SK-N-SH (cell line): Measurements from ENCODE around the gene CCND1. TPM values are rescaled to one million over a fixed set of nuclear protein-coding genes. Genes with fewer than 3 reads are reported as not detected.
"Not testable (repeated sequence)": the region's sequence is repeated elsewhere in the genome, so short reads cannot be mapped to it uniquely, and the experiment has no call there.

Experiments
- CTCF ChIA-PET: fragments of 300-600, 350-600 bp; formaldehyde crosslinking; extraction: SDS; loops from one replicate; lab custom pipeline; 2021; lab: Yijun Ruan, JAX
- POLR2A ChIA-PET: fragments of 350-600 bp; sonication (Branson Sonifier 250); formaldehyde crosslinking; extraction: SDS; loops from one replicate; lab custom pipeline; 2020; ENCODE audit warnings: antibody characterized with exemption, inconsistent platforms; lab: Yijun Ruan, JAX
- DNase-seq: peaks from one replicate; pipeline ENCODE4 v3.0.0; 2012
- H2AFZ ChIP-seq: fragments of 200-600 bp; sonication (generic); 2 replicates; pipeline ENCODE4 v1.8.1; 2016; ENCODE audit warnings: antibody characterized with exemption, mild to moderate bottlenecking, low read depth
- H3F3A ChIP-seq: fragments of 200-600 bp; sonication (generic); replicated peaks from 2 replicates; pipeline ENCODE3; 2016; ENCODE audit warnings: antibody characterized with exemption, mild to moderate bottlenecking; ENCODE audit not compliant: insufficient read depth
- H3K27ac ChIP-seq, 2 experiments: fragments of 200-500 bp in 1 of 2; fragments of 200-600 bp in 1 of 2; sonication (Bioruptor generic) in 1 of 2; sonication (generic), shearing (Covaris generic) in 1 of 2; 2 replicates each; pipeline versions ENCODE4 v1.5.1 to v1.6.1; 2014 to 2016; ENCODE audit warnings: low read depth in 2 of 2, inconsistent platforms in 1 of 2, low read length in 1 of 2, mild to moderate bottlenecking in 1 of 2, mixed read lengths in 1 of 2
- H3K27me3 ChIP-seq: fragments of 200-600 bp; sonication (generic), shearing (Covaris generic); 2 replicates; pipeline ENCODE4 v1.6.1; 2016; ENCODE audit warnings: mixed run types; ENCODE audit not compliant: insufficient read depth
- H3K36me3 ChIP-seq, 2 experiments: fragments of 200-500 bp in 1 of 2; fragments of 200-600 bp in 1 of 2; sonication (Bioruptor generic) in 1 of 2; sonication (generic) in 1 of 2; replicated peaks in 1 of 2; 2 replicates each; pipeline versions ENCODE3 to v1.5.1; 2014 to 2016; ENCODE audit warnings: low read length in 1 of 2, mild to moderate bottlenecking in 1 of 2; ENCODE audit not compliant: insufficient read depth in 2 of 2, control insufficient read depth in 1 of 2
- H3K4me1 ChIP-seq, 2 experiments: fragments of 200-500 bp in 1 of 2; fragments of 200-600 bp in 1 of 2; sonication (Bioruptor generic) in 1 of 2; sonication (generic), shearing (Covaris generic) in 1 of 2; 2 replicates each; pipeline versions ENCODE4 v1.5.1 to v1.6.1; 2014 to 2016; ENCODE audit warnings: low read depth in 1 of 2, low read length in 1 of 2, mixed run types in 1 of 2; ENCODE audit not compliant: insufficient read depth in 2 of 2, control insufficient read depth in 1 of 2
- H3K4me2 ChIP-seq: fragments of 200-600 bp; sonication (generic), shearing (Covaris generic); 2 replicates; pipeline ENCODE4 v1.6.1; 2017; ENCODE audit warnings: mixed run types
- H3K4me3 ChIP-seq, 2 experiments: fragments of 200-500 bp in 1 of 2; fragments of 200-600 bp in 1 of 2; sonication (Bioruptor generic) in 1 of 2; sonication (generic), shearing (Covaris generic) in 1 of 2; 2 replicates each; pipeline versions ENCODE4 v1.5.1 to v1.8.1; 2014 to 2016; ENCODE audit warnings: low read depth in 2 of 2, inconsistent platforms in 1 of 2, low read length in 1 of 2, mild to moderate bottlenecking in 1 of 2, mixed read lengths in 1 of 2, moderate library complexity in 1 of 2
- H3K79me2 ChIP-seq: fragments of 200-600 bp; sonication (generic); 2 replicates; pipeline ENCODE4 v1.8.1; 2017; ENCODE audit warnings: mild to moderate bottlenecking; ENCODE audit not compliant: insufficient read depth
- H3K9ac ChIP-seq: fragments of 200-600 bp; sonication (generic); 2 replicates; pipeline ENCODE4 v1.6.1; 2017; ENCODE audit warnings: mixed run types
- H3K9me2 ChIP-seq: fragments of 200-600 bp; sonication (generic); 2 replicates; pipeline ENCODE4 v1.6.1; 2017; ENCODE audit warnings: mixed run types
- H3K9me3 ChIP-seq: fragments of 200-600 bp; sonication (generic); 2 replicates; pipeline ENCODE4 v1.6.1; 2017; ENCODE audit warnings: mixed run types, mild to moderate bottlenecking, moderate library complexity
- H4K20me1 ChIP-seq: fragments of 200-600 bp; sonication (generic); 2 replicates; pipeline ENCODE4 v1.6.1; 2017; ENCODE audit warnings: mild to moderate bottlenecking, mixed run types; ENCODE audit not compliant: insufficient read depth
- EP300 ChIP-seq, 2 experiments: IDR thresholded peaks; 2 replicates each; pipeline versions ENCODE4 v1.4.0 to v1.6.1; 2012; ENCODE audit warnings: borderline replicate concordance in 1 of 2, low read depth in 1 of 2, low read length in 1 of 2
- FOSL2 ChIP-seq: IDR thresholded peaks from 2 replicates; pipeline ENCODE4 v1.4.0; 2012; ENCODE audit warnings: low read depth, mild to moderate bottlenecking, moderate library complexity, borderline replicate concordance
- FOXM1 ChIP-seq: IDR thresholded peaks from 2 replicates; pipeline ENCODE4 v1.4.0; 2012; ENCODE audit warnings: low read depth, mild to moderate bottlenecking
- GATA2 ChIP-seq: sonication (generic); formaldehyde crosslinking; IDR thresholded peaks from 2 replicates; pipeline ENCODE4 v1.5.0; 2020; ENCODE audit warnings: mild to moderate bottlenecking, missing genetic modification reagents
- JUND ChIP-seq: IDR thresholded peaks from 2 replicates; pipeline ENCODE4 v1.4.0; 2012
- MEF2A ChIP-seq: IDR thresholded peaks from 2 replicates; pipeline ENCODE4 v1.4.0; 2012; ENCODE audit warnings: low read depth, borderline replicate concordance
- MXI1 ChIP-seq: IDR thresholded peaks from 2 replicates; pipeline ENCODE4 v1.6.1; 2012; ENCODE audit warnings: mild to moderate bottlenecking, low read depth, low read length, improper control_type of control experiment
- NFIC ChIP-seq: IDR thresholded peaks from 2 replicates; pipeline ENCODE4 v1.4.0; 2012; ENCODE audit warnings: borderline replicate concordance
- NRF1 ChIP-seq: IDR thresholded peaks from 2 replicates; pipeline ENCODE4 v1.6.1; 2012; ENCODE audit warnings: low read depth, mild to moderate bottlenecking, low read length
- RAD21 ChIP-seq: IDR thresholded peaks from 2 replicates; pipeline ENCODE4 v1.6.1; 2012; ENCODE audit warnings: mild to moderate bottlenecking, low read length
- SMC3 ChIP-seq: IDR thresholded peaks from 2 replicates; pipeline ENCODE4 v1.6.1; 2012; ENCODE audit warnings: low read depth, low read length, improper control_type of control experiment
- TEAD4 ChIP-seq: IDR thresholded peaks from 2 replicates; pipeline ENCODE4 v1.4.0; 2012; ENCODE audit warnings: mild to moderate bottlenecking, borderline replicate concordance; ENCODE audit not compliant: insufficient read depth
- YY1 ChIP-seq: IDR thresholded peaks from 2 replicates; pipeline ENCODE4 v1.4.0; 2012; ENCODE audit warnings: low read depth, mild to moderate bottlenecking
- WGBS: methylation state at CpG from one replicate; pipeline ENCODE4 v1.1.6; 2017; ENCODE audit warnings: low lambda C conversion rate; 5-methylcytosine and 5-hydroxymethylcytosine counted together
- polyA plus RNA-seq, 3 experiments: library from polyadenylated mRNA; depleted of rRNA; stranded (reverse); fragments of >200 nt; gene quantifications; 2 replicates each; pipeline ENCODE4 v1.2.3, GENCODE V29; 2012
- TF ChIP-seq, protein P1 (sequence below): IDR thresholded peaks from 2 replicates; pipeline ENCODE4 v1.4.0; 2012; ENCODE audit warnings: low read depth, borderline replicate concordance
- TF ChIP-seq, protein P2 (sequence below): IDR thresholded peaks from 2 replicates; pipeline ENCODE4 v1.4.0; 2012; ENCODE audit warnings: low read depth
- TF ChIP-seq, protein P3 (sequence below): fragments of 150-350 bp; IDR thresholded peaks from 2 replicates; pipeline ENCODE4 v1.6.1; 2017; ENCODE audit warnings: antibody characterized with exemption, low read length, low read depth, borderline replicate concordance
- TF ChIP-seq, protein P4 (sequence below): IDR thresholded peaks from 2 replicates; pipeline ENCODE4 v1.6.1; 2012; ENCODE audit warnings: mild to moderate bottlenecking, low read depth, low read length, moderate library complexity
- TF ChIP-seq, protein P5 (sequence below): IDR thresholded peaks from 2 replicates; pipeline ENCODE4 v1.4.0; 2012; ENCODE audit warnings: low read depth, borderline replicate concordance

CCND1 gene
- polyA plus RNA-seq, 1 of the 3 experiments (the other 2 are of a cell fraction) = 242 TPM

DNA sequence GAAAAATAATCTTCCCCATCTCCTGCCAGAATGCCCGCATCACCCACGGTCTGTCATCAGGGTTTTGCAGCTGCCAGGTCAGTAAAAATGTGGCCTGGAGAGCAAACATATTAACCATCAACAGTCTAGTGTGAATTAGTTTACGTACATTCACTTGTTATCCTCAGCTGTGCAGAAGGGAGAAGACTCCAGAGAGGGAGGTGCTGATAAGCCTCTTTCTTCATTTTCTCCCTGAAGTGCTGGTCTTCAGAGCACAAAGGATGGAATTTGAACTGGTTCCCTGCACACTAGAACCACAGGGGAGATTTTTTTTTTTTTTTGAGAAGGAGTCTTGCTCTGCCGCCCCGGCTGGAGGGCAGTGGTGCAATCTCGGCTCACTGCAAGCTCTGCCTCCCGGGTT is 54.6 kb downstream of the CCND1 start:
- Histone ChIP-seq H3K4me3 (no peak overlapping the region), H3K27me3 (peaks cover 6% of the 10 kb centered on the region; the same call in 1 of the 2 replicates), H3K79me2 (no peaks in the 10 kb centered on the region), H3K9ac (no peak overlapping the region), H3F3A (peaks cover 3% of the 10 kb centered on the region), H3K27ac (no peak overlapping the region), H4K20me1 (no peaks in the 10 kb centered on the region), H3K4me1 (peaks cover 0 to 15% of the 10 kb centered on the region in 2 experiments; a peak in 1 of 4 replicates), H2AFZ (no peak overlapping the region), H3K36me3 (no peaks in the 10 kb centered on the region), H3K9me2 (no peaks in the 10 kb centered on the region), H3K9me3 (no peaks in the 10 kb centered on the region), H3K4me2 (no peak overlapping the region)
- TF ChIP-seq NRF1 = no peak
- TF ChIP-seq MXI1 = no peak
- no peak for TF ChIP-seq JUND
- TF ChIP-seq, protein P1, sequence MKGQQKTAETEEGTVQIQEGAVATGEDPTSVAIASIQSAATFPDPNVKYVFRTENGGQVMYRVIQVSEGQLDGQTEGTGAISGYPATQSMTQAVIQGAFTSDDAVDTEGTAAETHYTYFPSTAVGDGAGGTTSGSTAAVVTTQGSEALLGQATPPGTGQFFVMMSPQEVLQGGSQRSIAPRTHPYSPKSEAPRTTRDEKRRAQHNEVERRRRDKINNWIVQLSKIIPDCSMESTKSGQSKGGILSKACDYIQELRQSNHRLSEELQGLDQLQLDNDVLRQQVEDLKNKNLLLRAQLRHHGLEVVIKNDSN = no peak
- TF ChIP-seq, protein P2, sequence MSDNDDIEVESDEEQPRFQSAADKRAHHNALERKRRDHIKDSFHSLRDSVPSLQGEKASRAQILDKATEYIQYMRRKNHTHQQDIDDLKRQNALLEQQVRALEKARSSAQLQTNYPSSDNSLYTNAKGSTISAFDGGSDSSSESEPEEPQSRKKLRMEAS = no peak
- TF ChIP-seq YY1 = no peak
- TF ChIP-seq SMC3 = no peak
- no peak for TF ChIP-seq NFIC
- TF ChIP-seq, protein P3, sequence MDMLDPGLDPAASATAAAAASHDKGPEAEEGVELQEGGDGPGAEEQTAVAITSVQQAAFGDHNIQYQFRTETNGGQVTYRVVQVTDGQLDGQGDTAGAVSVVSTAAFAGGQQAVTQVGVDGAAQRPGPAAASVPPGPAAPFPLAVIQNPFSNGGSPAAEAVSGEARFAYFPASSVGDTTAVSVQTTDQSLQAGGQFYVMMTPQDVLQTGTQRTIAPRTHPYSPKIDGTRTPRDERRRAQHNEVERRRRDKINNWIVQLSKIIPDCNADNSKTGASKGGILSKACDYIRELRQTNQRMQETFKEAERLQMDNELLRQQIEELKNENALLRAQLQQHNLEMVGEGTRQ = no peak
- TF ChIP-seq MEF2A = no peak
- TF ChIP-seq GATA2 (CRISPR knock-in tag) = no peak
- no peak for TF ChIP-seq RAD21
- TF ChIP-seq, protein P4, sequence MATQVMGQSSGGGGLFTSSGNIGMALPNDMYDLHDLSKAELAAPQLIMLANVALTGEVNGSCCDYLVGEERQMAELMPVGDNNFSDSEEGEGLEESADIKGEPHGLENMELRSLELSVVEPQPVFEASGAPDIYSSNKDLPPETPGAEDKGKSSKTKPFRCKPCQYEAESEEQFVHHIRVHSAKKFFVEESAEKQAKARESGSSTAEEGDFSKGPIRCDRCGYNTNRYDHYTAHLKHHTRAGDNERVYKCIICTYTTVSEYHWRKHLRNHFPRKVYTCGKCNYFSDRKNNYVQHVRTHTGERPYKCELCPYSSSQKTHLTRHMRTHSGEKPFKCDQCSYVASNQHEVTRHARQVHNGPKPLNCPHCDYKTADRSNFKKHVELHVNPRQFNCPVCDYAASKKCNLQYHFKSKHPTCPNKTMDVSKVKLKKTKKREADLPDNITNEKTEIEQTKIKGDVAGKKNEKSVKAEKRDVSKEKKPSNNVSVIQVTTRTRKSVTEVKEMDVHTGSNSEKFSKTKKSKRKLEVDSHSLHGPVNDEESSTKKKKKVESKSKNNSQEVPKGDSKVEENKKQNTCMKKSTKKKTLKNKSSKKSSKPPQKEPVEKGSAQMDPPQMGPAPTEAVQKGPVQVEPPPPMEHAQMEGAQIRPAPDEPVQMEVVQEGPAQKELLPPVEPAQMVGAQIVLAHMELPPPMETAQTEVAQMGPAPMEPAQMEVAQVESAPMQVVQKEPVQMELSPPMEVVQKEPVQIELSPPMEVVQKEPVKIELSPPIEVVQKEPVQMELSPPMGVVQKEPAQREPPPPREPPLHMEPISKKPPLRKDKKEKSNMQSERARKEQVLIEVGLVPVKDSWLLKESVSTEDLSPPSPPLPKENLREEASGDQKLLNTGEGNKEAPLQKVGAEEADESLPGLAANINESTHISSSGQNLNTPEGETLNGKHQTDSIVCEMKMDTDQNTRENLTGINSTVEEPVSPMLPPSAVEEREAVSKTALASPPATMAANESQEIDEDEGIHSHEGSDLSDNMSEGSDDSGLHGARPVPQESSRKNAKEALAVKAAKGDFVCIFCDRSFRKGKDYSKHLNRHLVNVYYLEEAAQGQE = no peak
- TF ChIP-seq, protein P5, sequence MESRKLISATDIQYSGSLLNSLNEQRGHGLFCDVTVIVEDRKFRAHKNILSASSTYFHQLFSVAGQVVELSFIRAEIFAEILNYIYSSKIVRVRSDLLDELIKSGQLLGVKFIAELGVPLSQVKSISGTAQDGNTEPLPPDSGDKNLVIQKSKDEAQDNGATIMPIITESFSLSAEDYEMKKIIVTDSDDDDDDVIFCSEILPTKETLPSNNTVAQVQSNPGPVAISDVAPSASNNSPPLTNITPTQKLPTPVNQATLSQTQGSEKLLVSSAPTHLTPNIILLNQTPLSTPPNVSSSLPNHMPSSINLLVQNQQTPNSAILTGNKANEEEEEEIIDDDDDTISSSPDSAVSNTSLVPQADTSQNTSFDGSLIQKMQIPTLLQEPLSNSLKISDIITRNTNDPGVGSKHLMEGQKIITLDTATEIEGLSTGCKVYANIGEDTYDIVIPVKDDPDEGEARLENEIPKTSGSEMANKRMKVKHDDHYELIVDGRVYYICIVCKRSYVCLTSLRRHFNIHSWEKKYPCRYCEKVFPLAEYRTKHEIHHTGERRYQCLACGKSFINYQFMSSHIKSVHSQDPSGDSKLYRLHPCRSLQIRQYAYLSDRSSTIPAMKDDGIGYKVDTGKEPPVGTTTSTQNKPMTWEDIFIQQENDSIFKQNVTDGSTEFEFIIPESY = no peak
- no peak for TF ChIP-seq FOXM1
- TF ChIP-seq TEAD4 = no peak
- TF ChIP-seq FOSL2 = no peak
- TF ChIP-seq EP300 (IDR thresholded peaks at IDR 0.05; ENCODE audit: borderline replicate concordance in 1 of 2, low read depth in 1 of 2, low read length in 1 of 2) = no peak
- 84% methylated on average over 6 of the region's 7 CpGs for WGBS
- CTCF ChIA-PET = interaction anchor here (0.6 to 2.3 kb wide), 9 partner anchors 9 to 496 kb away, joined by 3 to 12 read pairs (median 4); partner anchors contain the start of gene FGF19
- DNase-seq = no peak
- POLR2A ChIA-PET = no interaction called here

DNA sequence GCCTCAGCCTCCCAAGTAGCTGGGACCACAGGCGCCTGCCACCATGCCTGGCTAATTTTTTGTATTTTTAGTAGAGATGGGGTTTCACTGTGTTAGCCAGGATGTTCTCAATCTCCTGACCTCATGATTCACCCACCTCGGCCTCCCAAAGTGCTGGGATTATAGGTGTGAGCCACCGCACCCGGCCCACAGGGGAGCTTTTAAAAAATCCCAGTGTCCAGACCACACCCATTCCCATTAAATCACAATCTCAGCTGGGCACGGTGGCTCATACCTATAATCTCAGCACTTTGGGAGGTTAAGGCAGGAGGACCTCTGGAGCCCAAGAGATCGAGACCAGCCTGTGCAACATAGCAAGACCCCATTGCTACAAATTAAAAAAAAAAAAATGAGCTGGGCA is 55.0 kb downstream of the CCND1 start:
- H3F3A ChIP-seq, H3K27me3 ChIP-seq, H3K79me2 ChIP-seq, H3K4me2 ChIP-seq, H2AFZ ChIP-seq, H3K27ac ChIP-seq, H4K20me1 ChIP-seq, H3K9me2 ChIP-seq, H3K4me3 ChIP-seq, DNase-seq, H3K9me3 ChIP-seq, H3K36me3 ChIP-seq, H3K9ac ChIP-seq, POLR2A ChIA-PET: not testable (repeated sequence)
- peaks cover 0 to 19% of the 10 kb centered on the region in 2 experiments; a peak in 1 of 4 replicates for H3K4me1 ChIP-seq
- whole genome bisulfite sequencing = 78% methylated on average over 6 of the region's 6 CpGs
- CTCF ChIA-PET = interaction anchor here (0.6 to 2.3 kb wide), 10 partner anchors 8 to 496 kb away, joined by 3 to 12 read pairs (median 4); partner anchors contain the start of gene FGF19
